ENCODE measurements around the gene GYPC. TPM values are rescaled to one million over a fixed set of nuclear protein-coding genes. Genes with fewer than 3 reads are reported as not detected.
"Not testable (repeated sequence)": the region's sequence is repeated elsewhere in the genome, so short reads cannot be mapped to it uniquely, and the experiment has no call there.

Gene GYPC
- total and polyA plus RNA-seq, 4 donors: 61.4 to 170 (median 113) TPM

DNA sequence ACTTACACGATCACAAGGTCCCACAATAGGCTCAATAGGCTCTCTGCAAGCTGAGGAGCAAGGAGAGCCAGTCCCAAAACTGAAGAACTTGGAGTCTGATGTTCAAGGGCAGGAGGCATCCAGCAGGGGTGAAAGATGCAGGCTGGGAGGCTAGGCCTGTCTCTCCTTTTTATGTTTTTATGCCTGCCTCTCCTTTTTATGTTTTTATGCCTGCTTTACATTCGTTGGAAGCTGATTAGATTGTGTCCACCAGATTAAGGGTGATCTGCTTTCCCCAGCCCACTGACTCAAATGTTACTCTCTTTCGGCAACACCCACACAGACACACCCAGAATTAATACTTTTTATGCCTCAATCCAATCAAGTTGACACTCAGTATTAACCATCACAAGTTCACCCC is 9.9 kb upstream of the GYPC start:
- Histone ChIP-seq H3K9ac (ENCODE audit: insufficient read depth in 1 of 2, low read length in 2 of 2) (no peak overlapping the region), H3K9me3 (ENCODE audit: control insufficient read depth in 4 of 4, insufficient read depth in 3 of 4, low read length in 3 of 4) (peaks cover 0 to 2% (median 0%) of the 10 kb centered on the region in 4 donors), H3K27ac (ENCODE audit: low read depth in 1 of 2, low read length in 1 of 2) (no peak overlapping the region), H3K27me3 (ENCODE audit: control insufficient read depth in 3 of 3, insufficient read depth in 3 of 3, low read length in 2 of 3) (no peaks in the 10 kb centered on the region), H3K4me1 (ENCODE audit: control insufficient read depth in 5 of 5, insufficient read depth in 5 of 5, low read length in 5 of 5) (peaks cover 0 to 2% (median 0%) of the 10 kb centered on the region in 5 donors), H3K36me3 (ENCODE audit: control insufficient read depth in 4 of 4, insufficient read depth in 4 of 4, low read length in 4 of 4) (no peaks in the 10 kb centered on the region), H3K4me3 (no peak overlapping the region)
- TF ChIP-seq, protein P1, sequence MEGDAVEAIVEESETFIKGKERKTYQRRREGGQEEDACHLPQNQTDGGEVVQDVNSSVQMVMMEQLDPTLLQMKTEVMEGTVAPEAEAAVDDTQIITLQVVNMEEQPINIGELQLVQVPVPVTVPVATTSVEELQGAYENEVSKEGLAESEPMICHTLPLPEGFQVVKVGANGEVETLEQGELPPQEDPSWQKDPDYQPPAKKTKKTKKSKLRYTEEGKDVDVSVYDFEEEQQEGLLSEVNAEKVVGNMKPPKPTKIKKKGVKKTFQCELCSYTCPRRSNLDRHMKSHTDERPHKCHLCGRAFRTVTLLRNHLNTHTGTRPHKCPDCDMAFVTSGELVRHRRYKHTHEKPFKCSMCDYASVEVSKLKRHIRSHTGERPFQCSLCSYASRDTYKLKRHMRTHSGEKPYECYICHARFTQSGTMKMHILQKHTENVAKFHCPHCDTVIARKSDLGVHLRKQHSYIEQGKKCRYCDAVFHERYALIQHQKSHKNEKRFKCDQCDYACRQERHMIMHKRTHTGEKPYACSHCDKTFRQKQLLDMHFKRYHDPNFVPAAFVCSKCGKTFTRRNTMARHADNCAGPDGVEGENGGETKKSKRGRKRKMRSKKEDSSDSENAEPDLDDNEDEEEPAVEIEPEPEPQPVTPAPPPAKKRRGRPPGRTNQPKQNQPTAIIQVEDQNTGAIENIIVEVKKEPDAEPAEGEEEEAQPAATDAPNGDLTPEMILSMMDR (IDR thresholded peaks at IDR 0.05; ENCODE audit: control extremely low read depth, extremely low read depth): no peak
- no peak for ATAC-seq (ENCODE audit: insufficient read depth, low FRiP score)
- DNase-seq: no peak
- WGBS, 2 donors: 90 to 94% methylated on average over 3 of the region's 3 CpGs

DNA sequence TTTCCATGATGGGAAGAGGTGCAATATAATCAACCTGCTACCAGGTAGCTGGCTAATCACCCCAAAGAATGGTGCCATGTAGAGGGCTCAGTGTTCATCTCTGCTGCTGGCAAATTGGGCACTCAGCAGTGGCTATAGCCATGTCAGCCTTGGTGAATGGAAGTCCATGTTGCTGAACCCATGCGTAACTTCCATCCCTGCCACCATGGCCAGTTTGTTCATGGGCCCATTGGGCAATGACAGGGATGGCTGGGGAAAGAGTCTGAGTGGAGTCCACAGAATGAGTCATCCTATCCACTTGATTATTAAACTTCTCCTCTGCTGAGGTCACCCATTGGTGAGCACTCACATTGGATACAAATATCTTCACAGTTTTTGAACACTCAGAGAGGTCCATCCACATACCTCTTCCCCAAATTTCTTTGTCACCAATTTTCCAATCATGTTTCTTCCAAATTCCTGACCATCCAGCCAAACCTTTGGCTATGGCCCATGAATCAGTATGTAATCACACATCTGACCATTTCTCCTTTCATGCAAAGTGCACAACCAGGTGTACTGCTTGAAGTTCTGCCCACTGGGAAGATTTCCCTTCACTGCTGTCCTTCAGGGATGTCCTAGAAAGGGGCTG is 8.1 kb upstream of the GYPC start:
- not testable (repeated sequence) for H3K27ac ChIP-seq (ENCODE audit: low read depth in 1 of 2, low read length in 1 of 2); H3K27me3 ChIP-seq (ENCODE audit: control insufficient read depth in 3 of 3, insufficient read depth in 3 of 3, low read length in 2 of 3); H3K4me1 ChIP-seq (ENCODE audit: control insufficient read depth in 5 of 5, insufficient read depth in 5 of 5, low read length in 5 of 5); H3K9ac ChIP-seq (ENCODE audit: insufficient read depth in 1 of 2, low read length in 2 of 2); H3K4me3 ChIP-seq; ATAC-seq (ENCODE audit: insufficient read depth, low FRiP score); DNase-seq; H3K9me3 ChIP-seq (ENCODE audit: control insufficient read depth in 4 of 4, insufficient read depth in 3 of 4, low read length in 3 of 4); H3K36me3 ChIP-seq (ENCODE audit: control insufficient read depth in 4 of 4, insufficient read depth in 4 of 4, low read length in 4 of 4)
- WGBS, 2 donors: 78 to 93% methylated on average over 1 of the region's 1 CpG

DNA sequence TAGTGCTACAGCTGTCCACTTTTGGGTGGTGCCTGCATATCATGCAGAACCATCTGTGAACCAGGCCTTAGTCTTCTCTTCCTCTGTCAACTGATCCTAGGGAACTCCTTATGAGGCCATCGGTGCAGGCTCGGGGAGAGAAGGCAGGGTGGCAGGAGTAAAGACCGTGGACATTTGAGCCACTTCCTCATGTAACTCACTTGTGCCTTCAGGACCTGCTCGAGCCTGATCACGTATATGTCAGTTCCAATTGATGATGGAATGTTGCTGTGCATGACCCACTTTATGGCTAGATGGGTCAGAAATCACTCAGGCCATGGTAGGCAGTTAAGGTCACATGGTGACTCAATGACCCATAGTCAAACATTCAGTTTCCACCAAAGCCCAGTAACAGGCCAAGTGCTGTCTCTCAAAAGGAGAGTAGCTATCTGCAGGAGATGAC is 7.6 kb upstream of the GYPC start:
- not testable (repeated sequence) for H3K27me3 ChIP-seq (ENCODE audit: control insufficient read depth in 3 of 3, insufficient read depth in 3 of 3, low read length in 2 of 3); H3K4me3 ChIP-seq; H3K36me3 ChIP-seq (ENCODE audit: control insufficient read depth in 4 of 4, insufficient read depth in 4 of 4, low read length in 4 of 4); DNase-seq; H3K9ac ChIP-seq (ENCODE audit: insufficient read depth in 1 of 2, low read length in 2 of 2); H3K27ac ChIP-seq (ENCODE audit: low read depth in 1 of 2, low read length in 1 of 2); ATAC-seq (ENCODE audit: insufficient read depth, low FRiP score); H3K9me3 ChIP-seq (ENCODE audit: control insufficient read depth in 4 of 4, insufficient read depth in 3 of 4, low read length in 3 of 4)
- WGBS, 2 donors: 83 to 87% methylated on average over 5 of the region's 5 CpGs
- H3K4me1 ChIP-seq (ENCODE audit: control insufficient read depth in 5 of 5, insufficient read depth in 5 of 5, low read length in 5 of 5): peaks cover 0 to 12% (median 5%) of the 10 kb centered on the region in 5 donors

DNA sequence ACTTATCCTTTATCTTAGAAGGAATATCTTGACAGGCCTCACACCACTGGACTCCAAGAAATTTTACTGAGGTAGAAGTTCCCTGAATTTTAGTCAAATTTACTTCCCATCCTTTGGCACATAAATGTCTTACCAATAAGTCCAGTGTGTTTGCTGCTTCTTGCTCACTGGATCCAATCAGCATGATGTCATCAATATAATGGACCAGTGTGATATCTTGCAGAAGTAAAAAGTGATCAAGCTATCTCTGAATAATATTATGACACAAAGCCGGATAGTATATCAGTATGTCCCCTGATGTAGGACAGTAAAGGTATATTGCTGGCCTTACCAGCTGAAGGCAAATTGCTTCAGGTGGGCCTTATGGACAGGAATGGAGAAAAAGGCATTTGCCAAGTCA is 6.9 kb upstream of the GYPC start:
- Histone ChIP-seq H3K36me3 (ENCODE audit: control insufficient read depth in 4 of 4, insufficient read depth in 4 of 4, low read length in 4 of 4) (no peaks in the 10 kb centered on the region), H3K27ac (ENCODE audit: low read depth in 1 of 2, low read length in 1 of 2) (no peak overlapping the region), H3K9me3 (ENCODE audit: control insufficient read depth in 4 of 4, insufficient read depth in 3 of 4, low read length in 3 of 4) (peaks cover 0 to 2% (median 0%) of the 10 kb centered on the region in 4 donors), H3K4me1 (ENCODE audit: control insufficient read depth in 5 of 5, insufficient read depth in 5 of 5, low read length in 5 of 5) (peaks cover 0 to 20% (median 5%) of the 10 kb centered on the region in 5 donors), H3K27me3 (ENCODE audit: control insufficient read depth in 3 of 3, insufficient read depth in 3 of 3, low read length in 2 of 3) (no peaks in the 10 kb centered on the region), H3K4me3 (no peak overlapping the region), H3K9ac (ENCODE audit: insufficient read depth in 1 of 2, low read length in 2 of 2) (no peak overlapping the region)
- DNase-seq (no peak), ATAC-seq (ENCODE audit: insufficient read depth, low FRiP score) (no peak)
- 96 to 100% methylated on average over 1 of the region's 1 CpG for WGBS, 2 donors
- TF ChIP-seq, protein P1 (IDR thresholded peaks at IDR 0.05; ENCODE audit: control extremely low read depth, extremely low read depth): no peak
